Measurements from ENCODE around the gene FBXO42. TPM values are rescaled to one million over a fixed set of nuclear protein-coding genes. Genes with fewer than 3 reads are reported as not detected.

The FBXO42 gene
- total and polyA plus RNA-seq, 9 of the 15 experiments (the other 6 are each of a cell fraction or from before 2014, with no cell fraction given) = 7.2 to 24.8 (median 17.4) TPM

DNA sequence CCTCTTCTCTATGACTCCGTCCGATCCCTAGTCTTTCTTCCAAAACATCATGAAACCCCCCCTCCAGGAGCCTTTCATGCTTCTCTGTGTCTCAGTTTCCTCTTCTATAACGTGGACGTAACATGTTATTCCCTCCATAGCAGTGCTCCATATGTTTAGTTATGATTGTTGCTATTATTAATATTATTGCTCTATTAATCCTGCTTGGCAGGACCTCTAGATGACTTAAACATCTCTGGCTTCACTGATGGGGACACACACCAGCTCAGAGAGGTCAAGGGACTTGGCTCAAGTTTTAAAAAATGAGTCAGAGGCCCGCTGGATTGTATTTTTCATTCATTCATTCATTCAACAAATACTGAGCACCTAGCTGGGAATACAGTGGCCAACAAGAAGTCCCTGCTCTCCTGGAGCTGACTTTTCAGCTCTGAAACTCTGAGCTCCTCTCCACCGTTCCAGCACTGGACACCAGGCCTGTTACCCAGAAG is 114.9 kb downstream of the FBXO42 start (continued):
- TF ChIP-seq ZNF639 (CRISPR knock-in tag; conservative IDR thresholded peaks at IDR 0.05 in 1 of 2, IDR thresholded peaks at IDR 0.05 in 1 of 2) = no peak
- TF ChIP-seq, protein P1, sequence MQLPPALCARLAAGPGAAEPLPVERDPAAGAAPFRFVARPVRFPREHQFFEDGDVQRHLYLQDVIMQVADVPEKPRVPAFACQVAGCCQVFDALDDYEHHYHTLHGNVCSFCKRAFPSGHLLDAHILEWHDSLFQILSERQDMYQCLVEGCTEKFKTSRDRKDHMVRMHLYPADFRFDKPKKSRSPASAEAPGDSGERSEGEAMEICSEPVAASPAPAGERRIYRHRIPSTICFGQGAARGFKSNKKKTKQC (CRISPR knock-in tag; IDR thresholded peaks at IDR 0.05) = no peak
- TF ChIP-seq PYGO2 (tag; IDR thresholded peaks at IDR 0.05) = no peak
- TF ChIP-seq HMGN3 (IDR thresholded peaks at IDR 0.05; ENCODE audit: borderline replicate concordance, extremely low read depth, insufficient read length, low read depth, low read length) = no peak
- TF ChIP-seq ZFP36 (IDR thresholded peaks at IDR 0.05; ENCODE audit: low read depth, low read length, partially characterized antibody) = no peak
- no peak for TF ChIP-seq DEAF1 (CRISPR knock-in tag; IDR thresholded peaks at IDR 0.05)
- no peak for TF ChIP-seq SAFB2 (IDR thresholded peaks at IDR 0.05; ENCODE audit: borderline replicate concordance, low read depth, low read length, severe bottlenecking)
- peak in 1 of 2 experiments; percentile 14; a peak in 1 of 4 replicates for TF ChIP-seq MNT (conservative IDR thresholded peaks at IDR 0.05)
- no peak for TF ChIP-seq ESRRB (CRISPR knock-in tag; IDR thresholded peaks at IDR 0.05; ENCODE audit: borderline replicate concordance)
- no peak for TF ChIP-seq SMARCA5 (IDR thresholded peaks at IDR 0.05)
- no peak for TF ChIP-seq CHD4 (IDR thresholded peaks at IDR 0.05; ENCODE audit: insufficient read depth, insufficient replicate concordance, low read depth, low read length, poor library complexity, severe bottlenecking)
- no peak; the same call in 1 of the 2 replicates for TF ChIP-seq LEF1 (IDR thresholded peaks at IDR 0.05)
- no peak for TF ChIP-seq NR2C2 (CRISPR knock-in tag; IDR thresholded peaks at IDR 0.05)
- peak; percentile 64; the same call in 1 of the 2 replicates for TF ChIP-seq NR2C2 (tag; IDR thresholded peaks at IDR 0.05)
- TF ChIP-seq ZNF507 (tag; conservative IDR thresholded peaks at IDR 0.05) = no peak
- TF ChIP-seq CHCHD3 (CRISPR knock-in tag; IDR thresholded peaks at IDR 0.05) = no peak
- TF ChIP-seq, protein P2, sequence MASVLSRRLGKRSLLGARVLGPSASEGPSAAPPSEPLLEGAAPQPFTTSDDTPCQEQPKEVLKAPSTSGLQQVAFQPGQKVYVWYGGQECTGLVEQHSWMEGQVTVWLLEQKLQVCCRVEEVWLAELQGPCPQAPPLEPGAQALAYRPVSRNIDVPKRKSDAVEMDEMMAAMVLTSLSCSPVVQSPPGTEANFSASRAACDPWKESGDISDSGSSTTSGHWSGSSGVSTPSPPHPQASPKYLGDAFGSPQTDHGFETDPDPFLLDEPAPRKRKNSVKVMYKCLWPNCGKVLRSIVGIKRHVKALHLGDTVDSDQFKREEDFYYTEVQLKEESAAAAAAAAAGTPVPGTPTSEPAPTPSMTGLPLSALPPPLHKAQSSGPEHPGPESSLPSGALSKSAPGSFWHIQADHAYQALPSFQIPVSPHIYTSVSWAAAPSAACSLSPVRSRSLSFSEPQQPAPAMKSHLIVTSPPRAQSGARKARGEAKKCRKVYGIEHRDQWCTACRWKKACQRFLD (CRISPR knock-in tag; IDR thresholded peaks at IDR 0.05) = no peak
- TF ChIP-seq SETDB1 (IDR thresholded peaks at IDR 0.05; ENCODE audit: low read length) = no peak
- TF ChIP-seq HSF4 (CRISPR knock-in tag; IDR thresholded peaks at IDR 0.05; ENCODE audit: borderline replicate concordance) = no peak
- peak; percentile 62; the same call in 1 of the 2 replicates for TF ChIP-seq OTX1 (CRISPR knock-in tag; IDR thresholded peaks at IDR 0.05)

All from K562 (cell line).